DND-41 (cell line): ENCODE results near the gene QRSL1.

Experiments
- EZH2 ChIP-seq: IDR thresholded peaks from 3 replicates; pipeline ENCODE4 v1.6.1; 2012; ENCODE audit warnings: borderline replicate concordance, low read depth, mild to moderate bottlenecking, moderate library complexity, low read length, inconsistent platforms; ENCODE audit not compliant: severe bottlenecking
- TF ChIP-seq, protein P1 (sequence below): IDR thresholded peaks from 2 replicates; pipeline ENCODE4 v1.5.1; 2012; ENCODE audit warnings: borderline replicate concordance, low read length, moderate library complexity, mild to moderate bottlenecking; ENCODE audit not compliant: poor library complexity, severe bottlenecking; ENCODE audit errors: extremely low read depth

DNA sequence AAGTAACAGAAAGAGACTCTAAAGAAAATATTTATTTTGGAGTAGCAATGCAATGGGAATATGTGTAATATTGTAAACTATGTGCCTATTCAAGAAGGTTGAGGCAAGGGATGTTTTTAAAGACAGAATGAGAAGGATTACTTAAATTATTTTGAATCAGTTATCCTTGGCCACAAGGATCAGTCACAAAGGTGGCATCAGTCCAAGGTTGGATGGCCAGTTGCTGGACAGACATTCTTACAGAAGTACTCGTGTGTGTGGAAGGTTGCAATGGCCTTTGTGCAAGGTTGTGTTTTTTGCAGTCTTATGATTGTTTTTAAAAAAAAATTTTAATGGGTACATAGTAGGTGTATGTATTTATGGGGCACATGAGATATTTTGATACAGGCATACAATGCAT lies 2.0 kb downstream of the QRSL1 start:
- TF ChIP-seq, protein P1, sequence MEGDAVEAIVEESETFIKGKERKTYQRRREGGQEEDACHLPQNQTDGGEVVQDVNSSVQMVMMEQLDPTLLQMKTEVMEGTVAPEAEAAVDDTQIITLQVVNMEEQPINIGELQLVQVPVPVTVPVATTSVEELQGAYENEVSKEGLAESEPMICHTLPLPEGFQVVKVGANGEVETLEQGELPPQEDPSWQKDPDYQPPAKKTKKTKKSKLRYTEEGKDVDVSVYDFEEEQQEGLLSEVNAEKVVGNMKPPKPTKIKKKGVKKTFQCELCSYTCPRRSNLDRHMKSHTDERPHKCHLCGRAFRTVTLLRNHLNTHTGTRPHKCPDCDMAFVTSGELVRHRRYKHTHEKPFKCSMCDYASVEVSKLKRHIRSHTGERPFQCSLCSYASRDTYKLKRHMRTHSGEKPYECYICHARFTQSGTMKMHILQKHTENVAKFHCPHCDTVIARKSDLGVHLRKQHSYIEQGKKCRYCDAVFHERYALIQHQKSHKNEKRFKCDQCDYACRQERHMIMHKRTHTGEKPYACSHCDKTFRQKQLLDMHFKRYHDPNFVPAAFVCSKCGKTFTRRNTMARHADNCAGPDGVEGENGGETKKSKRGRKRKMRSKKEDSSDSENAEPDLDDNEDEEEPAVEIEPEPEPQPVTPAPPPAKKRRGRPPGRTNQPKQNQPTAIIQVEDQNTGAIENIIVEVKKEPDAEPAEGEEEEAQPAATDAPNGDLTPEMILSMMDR: no peak
- TF ChIP-seq EZH2: no peak
